Fibroblast of lung (primary cell): Measurements from ENCODE around the gene ARHGAP21. TPM values are rescaled to one million over a fixed set of nuclear protein-coding genes. Genes with fewer than 3 reads are reported as not detected.
"Not testable (repeated sequence)": the region's sequence is repeated elsewhere in the genome, so short reads cannot be mapped to it uniquely, and the experiment has no call there.

Experiments used
- DNase-seq, 2 donors: peaks; one replicate each; pipeline versions ENCODE4 v3.0.0 to v3.0.0-alpha.2; 2010; ENCODE audit warnings: low read depth in 2 of 2
- H2AFZ ChIP-seq: 2 replicates; pipeline ENCODE4 v1.5.1; 2012; ENCODE audit warnings: low read length, control low read depth, inconsistent platforms
- H3K27ac ChIP-seq: 2 replicates; pipeline ENCODE4 v1.5.1; 2011; ENCODE audit warnings: low read length, control low read depth; ENCODE audit not compliant: insufficient read depth
- H3K27me3 ChIP-seq: 2 replicates; pipeline ENCODE4 v1.5.1; 2011; ENCODE audit warnings: mild to moderate bottlenecking, low read length; ENCODE audit not compliant: control insufficient read depth, insufficient read depth
- H3K36me3 ChIP-seq: 2 replicates; pipeline ENCODE4 v1.5.1; 2011; ENCODE audit warnings: low read length; ENCODE audit not compliant: control insufficient read depth, insufficient read depth
- H3K4me1 ChIP-seq: 2 replicates; pipeline ENCODE4 v1.5.1; 2011; ENCODE audit warnings: low read length; ENCODE audit not compliant: control insufficient read depth, insufficient read depth; ENCODE audit errors: extremely low read depth
- H3K4me2 ChIP-seq: 2 replicates; pipeline ENCODE4 v1.5.1; 2011; ENCODE audit warnings: low read length, control low read depth; ENCODE audit not compliant: insufficient read depth; ENCODE audit errors: extremely low read depth
- H3K4me3 ChIP-seq, 4 experiments: fragments of 200-600 bp in 1 of 4; sonication (generic) in 1 of 4; replicated peaks in 1 of 4; 2 replicates each; pipeline ENCODE4 v1.5.1; 2011 to 2016; ENCODE audit warnings: low read length in 4 of 4, low read depth in 3 of 4, mild to moderate bottlenecking in 3 of 4, control low read depth in 2 of 4, inconsistent platforms in 1 of 4, mixed read lengths in 1 of 4; ENCODE audit not compliant: insufficient read depth in 1 of 4; ENCODE audit errors: control extremely low read depth in 1 of 4
- H3K79me2 ChIP-seq: 2 replicates; pipeline ENCODE4 v1.5.1; 2012; ENCODE audit warnings: mild to moderate bottlenecking, low read length, inconsistent platforms; ENCODE audit not compliant: control insufficient read depth, insufficient read depth
- H3K9ac ChIP-seq: 2 replicates; pipeline ENCODE4 v1.5.1; 2011; ENCODE audit warnings: mild to moderate bottlenecking, low read length, control low read depth; ENCODE audit not compliant: insufficient read depth
- H3K9me3 ChIP-seq: 2 replicates; pipeline ENCODE4 v1.5.1; 2012; ENCODE audit warnings: low read depth, low read length; ENCODE audit not compliant: control insufficient read depth, insufficient read depth
- H4K20me1 ChIP-seq: 2 replicates; pipeline ENCODE4 v1.5.1; 2011; ENCODE audit warnings: low read length; ENCODE audit not compliant: control insufficient read depth, insufficient read depth; ENCODE audit errors: extremely low read depth
- EZH2 ChIP-seq: IDR thresholded peaks from 2 replicates; pipeline ENCODE4 v1.5.1; 2012; ENCODE audit warnings: low read length, control low read depth, mild to moderate bottlenecking; ENCODE audit errors: missing control alignments
- polyA plus RNA-seq, 2 donors: library from polyadenylated mRNA; depleted of rRNA in 1 of 2; stranded (reverse) in 1 of 2; unstranded in 1 of 2; fragments of >200 nt; gene quantifications; 2 replicates each; pipeline ENCODE4 v1.2.1, GENCODE V29; 2011 to 2012; ENCODE audit warnings: missing spikeins in 1 of 2
- total RNA-seq: library from RNA; depleted of rRNA; stranded (reverse); fragments of >200 nt; gene quantifications from 2 replicates; pipeline ENCODE4 v1.2.1, GENCODE V29; 2014
- TF ChIP-seq, protein P1 (sequence below), 2 donors: IDR thresholded peaks in 1 of 2; conservative IDR thresholded peaks in 1 of 2; 1 replicate in 1 of 2; 2 replicates in 1 of 2; pipeline ENCODE4 v1.5.1; 2011 to 2012; ENCODE audit warnings: low read length in 2 of 2, control low read depth in 1 of 2, inconsistent platforms in 1 of 2, low read depth in 1 of 2, mild to moderate bottlenecking in 1 of 2

ARHGAP21 gene
- total and polyA plus RNA-seq, 2 donors (not counting 1 experiment from before 2014, with no cell fraction given): 105 to 173 TPM

DNA sequence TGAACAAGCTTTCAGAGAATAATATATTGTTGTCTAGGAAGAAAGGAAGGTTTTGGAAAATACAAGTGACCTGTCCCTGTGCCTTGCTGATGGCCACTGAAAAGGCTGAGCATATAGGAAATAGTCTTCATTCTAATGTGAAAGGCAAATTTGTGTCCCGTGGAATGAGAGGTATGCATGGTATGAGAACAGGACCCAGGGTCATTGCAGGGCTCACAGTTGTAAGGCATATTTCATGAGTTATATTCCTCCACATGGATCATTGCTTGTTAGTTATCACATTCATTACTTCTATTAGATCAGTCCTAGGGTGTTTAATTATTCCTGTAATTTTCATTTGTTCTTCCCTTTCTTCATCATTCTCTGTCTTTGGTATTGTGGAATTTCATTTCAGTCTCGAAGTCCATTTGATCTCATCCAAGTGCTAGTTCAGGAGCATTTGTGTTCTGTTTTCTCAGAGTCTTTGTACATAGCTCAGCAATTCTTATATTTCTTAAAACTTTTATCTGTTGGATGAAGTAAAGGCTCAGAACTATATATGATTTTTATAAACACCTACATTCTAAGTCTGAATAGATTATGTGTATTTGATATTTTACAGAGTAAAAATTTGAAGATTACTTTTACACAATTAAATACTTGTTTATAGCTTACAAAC, 39.4 kb upstream of the ARHGAP21 start:
- Histone ChIP-seq H3K4me1 (peaks cover 2% of the 10 kb centered on the region), H3K79me2 (no peaks in the 10 kb centered on the region), H4K20me1 (no peaks in the 10 kb centered on the region), H3K27me3 (no peaks in the 10 kb centered on the region), H3K4me2 (peak overlapping the region; percentile 70), H3K36me3 (no peaks in the 10 kb centered on the region), H3K9me3 (no peaks in the 10 kb centered on the region), H2AFZ (no peak overlapping the region), H3K27ac (no peak overlapping the region), H3K9ac (no peak overlapping the region), H3K4me3 (no peak overlapping the region)
- TF ChIP-seq EZH2: no peak
- TF ChIP-seq, protein P1, sequence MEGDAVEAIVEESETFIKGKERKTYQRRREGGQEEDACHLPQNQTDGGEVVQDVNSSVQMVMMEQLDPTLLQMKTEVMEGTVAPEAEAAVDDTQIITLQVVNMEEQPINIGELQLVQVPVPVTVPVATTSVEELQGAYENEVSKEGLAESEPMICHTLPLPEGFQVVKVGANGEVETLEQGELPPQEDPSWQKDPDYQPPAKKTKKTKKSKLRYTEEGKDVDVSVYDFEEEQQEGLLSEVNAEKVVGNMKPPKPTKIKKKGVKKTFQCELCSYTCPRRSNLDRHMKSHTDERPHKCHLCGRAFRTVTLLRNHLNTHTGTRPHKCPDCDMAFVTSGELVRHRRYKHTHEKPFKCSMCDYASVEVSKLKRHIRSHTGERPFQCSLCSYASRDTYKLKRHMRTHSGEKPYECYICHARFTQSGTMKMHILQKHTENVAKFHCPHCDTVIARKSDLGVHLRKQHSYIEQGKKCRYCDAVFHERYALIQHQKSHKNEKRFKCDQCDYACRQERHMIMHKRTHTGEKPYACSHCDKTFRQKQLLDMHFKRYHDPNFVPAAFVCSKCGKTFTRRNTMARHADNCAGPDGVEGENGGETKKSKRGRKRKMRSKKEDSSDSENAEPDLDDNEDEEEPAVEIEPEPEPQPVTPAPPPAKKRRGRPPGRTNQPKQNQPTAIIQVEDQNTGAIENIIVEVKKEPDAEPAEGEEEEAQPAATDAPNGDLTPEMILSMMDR (conservative IDR thresholded peaks at IDR 0.05 in 1 of 2, IDR thresholded peaks at IDR 0.05 in 1 of 2; ENCODE audit: low read depth in 1 of 2, low read length in 2 of 2): no peak
- DNase-seq: peak; percentile 11 to 69

DNA sequence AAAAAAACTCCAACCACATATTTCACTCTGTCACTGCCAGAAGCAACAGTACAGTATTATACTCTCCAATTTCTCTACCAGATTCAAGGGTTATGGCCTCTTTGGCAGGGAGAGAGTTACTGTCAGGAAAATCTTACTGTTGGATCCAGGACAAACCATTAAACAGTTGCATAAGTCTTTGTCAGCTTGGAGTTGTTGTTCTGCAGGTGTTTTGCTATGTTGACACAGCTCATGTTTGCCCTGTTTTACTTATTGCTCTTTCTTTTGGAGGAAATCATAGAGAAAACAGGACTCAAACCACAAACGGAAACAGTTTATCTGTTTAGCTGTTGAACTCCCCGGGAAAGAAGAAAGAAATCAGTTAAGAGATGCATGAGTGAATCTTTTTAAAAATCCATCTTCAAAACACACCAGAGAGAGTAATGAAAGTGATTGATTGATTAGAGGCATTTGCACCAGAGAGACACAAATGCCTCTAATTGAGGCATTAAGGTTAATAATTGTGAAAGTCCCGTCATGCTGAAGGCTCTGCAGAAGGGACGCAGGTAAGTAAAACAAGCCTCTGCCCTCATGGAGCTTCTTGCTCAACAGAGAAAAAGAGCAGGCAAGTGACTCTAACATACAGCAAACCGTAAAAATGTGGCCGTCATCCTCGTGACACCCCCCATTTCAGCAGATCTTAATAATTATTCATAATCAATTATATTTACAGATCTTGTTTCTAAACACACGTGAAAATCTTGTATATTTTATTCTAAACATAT, 38.7 kb upstream of the ARHGAP21 start:
- TF ChIP-seq, protein P1 (conservative IDR thresholded peaks at IDR 0.05 in 1 of 2, IDR thresholded peaks at IDR 0.05 in 1 of 2; ENCODE audit: low read depth in 1 of 2, low read length in 2 of 2): no peak
- no peak for TF ChIP-seq EZH2
- Histone ChIP-seq H3K4me1 (peaks cover 2% of the 10 kb centered on the region), H3K4me3 (no peak overlapping the region), H3K27ac (no peak overlapping the region), H3K36me3 (no peaks in the 10 kb centered on the region), H3K79me2 (no peaks in the 10 kb centered on the region), H4K20me1 (no peaks in the 10 kb centered on the region), H3K9me3 (no peaks in the 10 kb centered on the region), H2AFZ (no peak overlapping the region), H3K9ac (no peak overlapping the region), H3K4me2 (no peak overlapping the region), H3K27me3 (no peaks in the 10 kb centered on the region)
- peak; percentile 6 to 47 for DNase-seq

DNA sequence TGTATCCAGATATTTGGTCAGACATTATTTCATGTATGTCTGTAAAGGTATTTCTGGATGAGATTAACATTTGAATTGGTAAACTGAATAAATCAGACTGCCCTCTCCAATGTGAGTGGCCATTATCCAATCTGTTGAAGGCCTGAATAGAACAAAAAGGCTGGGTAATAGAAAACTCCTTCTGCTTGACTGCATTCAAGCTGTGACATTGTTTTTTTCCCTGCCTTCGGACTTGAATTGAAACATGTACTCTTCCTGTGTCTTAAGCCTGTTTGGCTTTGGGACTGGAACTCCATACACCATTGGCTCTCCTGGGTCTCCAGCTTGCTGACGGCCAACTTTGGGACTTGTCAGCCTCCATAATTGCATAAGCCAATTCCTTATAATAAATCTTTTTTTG, 36.0 kb upstream of the ARHGAP21 start:
- Histone ChIP-seq H4K20me1 (no peaks in the 10 kb centered on the region), H3K4me1 (peaks cover 2% of the 10 kb centered on the region), H3K36me3 (no peaks in the 10 kb centered on the region), H3K27me3 (no peaks in the 10 kb centered on the region), H3K27ac (no peak overlapping the region), H3K9me3 (no peaks in the 10 kb centered on the region), H3K4me3 (no peak overlapping the region), H2AFZ (no peak overlapping the region), H3K79me2 (no peaks in the 10 kb centered on the region), H3K9ac (no peak overlapping the region), H3K4me2 (no peak overlapping the region)
- DNase-seq: no peak
- TF ChIP-seq, protein P1 (conservative IDR thresholded peaks at IDR 0.05 in 1 of 2, IDR thresholded peaks at IDR 0.05 in 1 of 2; ENCODE audit: low read depth in 1 of 2, low read length in 2 of 2): no peak
- TF ChIP-seq EZH2: no peak

DNA sequence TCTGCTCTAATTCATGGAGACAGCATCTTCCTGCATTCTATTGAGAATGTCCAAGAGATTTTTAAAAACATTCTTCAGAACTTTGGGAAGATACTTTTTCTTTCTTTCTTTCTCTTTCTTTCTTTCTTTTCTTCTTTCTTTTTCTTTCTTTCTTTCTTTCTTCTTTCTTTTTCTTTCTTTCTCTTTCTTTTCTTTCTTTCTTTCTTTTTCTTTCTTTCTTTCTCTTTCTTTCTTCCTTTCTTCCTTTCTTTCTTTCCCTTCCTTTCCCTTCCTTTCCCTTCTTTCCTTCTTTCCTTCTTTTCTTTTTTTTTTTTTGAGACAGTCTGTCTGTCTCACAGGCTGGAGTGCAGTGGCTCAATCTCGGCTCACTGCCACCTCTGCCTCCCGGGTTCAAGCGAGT, 34.6 kb upstream of the ARHGAP21 start:
- not testable (repeated sequence) for H3K27me3 ChIP-seq, H3K27ac ChIP-seq, H3K4me1 ChIP-seq, H3K9me3 ChIP-seq, H2AFZ ChIP-seq, H4K20me1 ChIP-seq, H3K9ac ChIP-seq, H3K4me3 ChIP-seq, H3K79me2 ChIP-seq, H3K4me2 ChIP-seq, DNase-seq, H3K36me3 ChIP-seq
